Measurements from ENCODE around the gene WNT5B.

The WNT5B gene

DNA sequence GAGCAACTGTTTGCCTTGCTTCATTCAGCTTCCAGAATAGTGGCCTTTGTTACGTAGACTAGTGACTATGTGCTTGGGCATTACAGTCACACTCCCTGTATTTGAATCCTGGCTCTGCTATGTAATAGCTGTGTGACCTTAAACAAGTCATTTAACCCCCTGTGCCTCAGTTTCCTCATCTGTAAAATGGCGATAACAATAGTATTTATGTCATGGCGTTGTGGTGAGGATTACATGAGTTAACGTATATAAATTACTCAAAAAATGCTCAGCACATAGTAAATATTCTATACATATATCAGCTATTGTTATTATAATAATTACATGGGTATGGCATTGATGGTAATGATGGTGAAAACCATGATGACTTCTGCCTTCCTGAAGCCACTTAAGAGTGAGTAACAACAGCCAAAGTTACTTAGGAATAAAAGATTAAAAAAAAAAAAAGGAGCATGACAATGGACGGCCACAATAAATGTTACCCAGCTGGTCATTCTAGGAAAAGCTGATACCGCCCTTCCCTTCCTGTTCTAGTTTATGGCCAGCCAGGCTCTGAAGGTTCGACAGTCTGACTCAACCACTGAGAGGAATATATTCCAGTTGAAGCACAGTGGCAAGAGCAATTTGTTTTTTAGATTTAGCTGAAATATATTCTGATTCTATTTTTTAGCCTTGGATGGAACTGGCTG, 51.9 kb downstream of the WNT5B start:
- H3K9ac ChIP-seq (ENCODE audit: low read depth, low read length, poor library complexity, severe bottlenecking): no peak overlapping the region
- no peaks in the 10 kb centered on the region for H3K27me3 ChIP-seq (ENCODE audit: insufficient read depth, low read length, poor library complexity, severe bottlenecking)
- no peaks in the 10 kb centered on the region for H3K36me3 ChIP-seq (ENCODE audit: insufficient read depth, low read length)
- no peaks in the 10 kb centered on the region for H3K9me3 ChIP-seq (ENCODE audit: insufficient read depth, low read depth, low read length)
- no peaks in the 10 kb centered on the region for H3F3A ChIP-seq (ENCODE audit: low read depth)
- H4K20me1 ChIP-seq (ENCODE audit: insufficient read depth, low read length, poor library complexity, severe bottlenecking): no peaks in the 10 kb centered on the region
- H3K4me1 ChIP-seq (ENCODE audit: insufficient read depth, low read length, poor library complexity, severe bottlenecking): no peaks in the 10 kb centered on the region
- no peaks in the 10 kb centered on the region for H3K79me2 ChIP-seq (ENCODE audit: insufficient read depth, low read length)
- no peak for TF ChIP-seq CTCF (conservative IDR thresholded peaks at IDR 0.05; ENCODE audit: low read length)
- TF ChIP-seq EZH2phosphoT487 (IDR thresholded peaks at IDR 0.05; ENCODE audit: borderline replicate concordance): no peak
- no peak overlapping the region for H3K4me2 ChIP-seq (ENCODE audit: low read depth, low read length, poor library complexity, severe bottlenecking)
- no peaks in the 10 kb centered on the region for H3K9me2 ChIP-seq (replicated peaks; ENCODE audit: low read depth, low read length)
- H2AFZ ChIP-seq (ENCODE audit: low read length): no peak overlapping the region
- no peak overlapping the region for H3K4me3 ChIP-seq (ENCODE audit: low read length, poor library complexity, severe bottlenecking)

DNA sequence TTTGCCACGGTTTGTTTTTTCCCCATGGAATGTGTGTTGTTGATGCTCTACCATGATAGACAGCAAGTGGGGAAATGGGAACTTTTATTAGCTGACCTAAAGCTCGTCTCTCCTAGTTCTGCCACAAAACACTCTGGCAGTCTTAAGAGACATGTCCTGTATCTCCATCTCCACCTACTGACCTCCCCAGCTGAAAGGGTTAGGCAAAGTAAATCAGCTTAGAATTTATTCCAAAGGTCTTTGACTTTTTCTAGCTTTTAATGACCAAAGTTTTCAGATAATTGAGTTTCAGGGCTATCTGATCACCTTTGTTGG, 52.4 kb downstream of the WNT5B start:
- Histone ChIP-seq H3K9me2 (replicated peaks; ENCODE audit: low read depth, low read length) (no peaks in the 10 kb centered on the region), H3K4me3 (ENCODE audit: low read length, poor library complexity, severe bottlenecking) (no peak overlapping the region), H3K36me3 (ENCODE audit: insufficient read depth, low read length) (no peaks in the 10 kb centered on the region), H3K79me2 (ENCODE audit: insufficient read depth, low read length) (no peaks in the 10 kb centered on the region), H3K4me2 (ENCODE audit: low read depth, low read length, poor library complexity, severe bottlenecking) (no peak overlapping the region), H2AFZ (ENCODE audit: low read length) (no peak overlapping the region), H4K20me1 (ENCODE audit: insufficient read depth, low read length, poor library complexity, severe bottlenecking) (no peaks in the 10 kb centered on the region), H3K4me1 (ENCODE audit: insufficient read depth, low read length, poor library complexity, severe bottlenecking) (no peaks in the 10 kb centered on the region), H3F3A (ENCODE audit: low read depth) (no peaks in the 10 kb centered on the region), H3K9me3 (ENCODE audit: insufficient read depth, low read depth, low read length) (no peaks in the 10 kb centered on the region), H3K27me3 (ENCODE audit: insufficient read depth, low read length, poor library complexity, severe bottlenecking) (no peaks in the 10 kb centered on the region), H3K9ac (ENCODE audit: low read depth, low read length, poor library complexity, severe bottlenecking) (no peak overlapping the region)
- no peak for TF ChIP-seq CTCF (conservative IDR thresholded peaks at IDR 0.05; ENCODE audit: low read length)
- no peak for TF ChIP-seq EZH2phosphoT487 (IDR thresholded peaks at IDR 0.05; ENCODE audit: borderline replicate concordance)

- H3K4me2 ChIP-seq (ENCODE audit: low read depth, low read length, poor library complexity, severe bottlenecking): no peak overlapping the region
- H2AFZ ChIP-seq (ENCODE audit: low read length): no peak overlapping the region
- no peak overlapping the region for H3K9ac ChIP-seq (ENCODE audit: low read depth, low read length, poor library complexity, severe bottlenecking)
- H3K27me3 ChIP-seq (ENCODE audit: insufficient read depth, low read length, poor library complexity, severe bottlenecking): no peaks in the 10 kb centered on the region
- H3K9me3 ChIP-seq (ENCODE audit: insufficient read depth, low read depth, low read length): no peaks in the 10 kb centered on the region
- H3K4me1 ChIP-seq (ENCODE audit: insufficient read depth, low read length, poor library complexity, severe bottlenecking): peaks cover 19% of the 10 kb centered on the region
- no peak overlapping the region for H3K4me3 ChIP-seq (ENCODE audit: low read length, poor library complexity, severe bottlenecking)
- H3K9me2 ChIP-seq (replicated peaks; ENCODE audit: low read depth, low read length): no peaks in the 10 kb centered on the region
- peaks cover 21% of the 10 kb centered on the region for H4K20me1 ChIP-seq (ENCODE audit: insufficient read depth, low read length, poor library complexity, severe bottlenecking)
- 0 out of 2 replicates have a peak, but pooled peaks cover 2% of the 10 kb centered on the region for H3F3A ChIP-seq (ENCODE audit: low read depth)
- TF ChIP-seq CTCF (conservative IDR thresholded peaks at IDR 0.05; ENCODE audit: low read length) (no peak), EZH2phosphoT487 (IDR thresholded peaks at IDR 0.05; ENCODE audit: borderline replicate concordance) (no peak)
- peaks cover 26% of the 10 kb centered on the region for H3K79me2 ChIP-seq (ENCODE audit: insufficient read depth, low read length)
- no peaks in the 10 kb centered on the region for H3K36me3 ChIP-seq (ENCODE audit: insufficient read depth, low read length)
Observed at GRCh38 chr12:1688086-1688710, 59.2 kb downstream of the WNT5B start.

All from Loucy (cell line).